Mucosa of descending colon (tissue), 3 donors: Measurements from ENCODE around the gene TRIL. TPM values are rescaled to one million over a fixed set of nuclear protein-coding genes. Genes with fewer than 3 reads are reported as not detected.

Experiments used
- ATAC-seq: fragments of 200-7000 bp; cut with Tn5 transposase; one replicate; pipeline ENCODE4 v1.9.1; 2020; ENCODE audit warnings: mild to moderate bottlenecking, moderate library complexity
- DNase-seq, 3 donors: peaks; one replicate each; pipeline ENCODE4 v3.0.0-alpha.2; 2020
- H3K36me3 ChIP-seq: fragments of 200-600 bp; one replicate; pipeline ENCODE4 v1.8.0; 2021; ENCODE audit warnings: low read depth, mild to moderate bottlenecking
- H3K4me1 ChIP-seq: fragments of 200-600 bp; one replicate; pipeline ENCODE4 v1.8.0; 2021; ENCODE audit warnings: low read depth, mild to moderate bottlenecking
- H3K4me3 ChIP-seq: fragments of 200-600 bp; one replicate; pipeline ENCODE4 v1.8.0; 2021; ENCODE audit warnings: mild to moderate bottlenecking
- H3K9me3 ChIP-seq: fragments of 200-600 bp; one replicate; pipeline ENCODE4 v1.8.0; 2021; ENCODE audit warnings: mild to moderate bottlenecking
- intact Hi-C, 2 donors: fragments of 100-400 bp; cut with DNase I in 1 of 2; cut with micrococcal nuclease in 1 of 2; formaldehyde crosslinking; loops; one replicate each; pipeline versions ENCODE4 v1.11.0 to v1.11.1; 2022; cut with DNase I, micrococcal nuclease
- total RNA-seq, 3 donors: library from RNA; stranded (reverse); fragmentation: NEBNext Ultra II Directional in 2 of 3; extraction: Animal tissue kit (Norgen Biotek cat#: 25700) in 2 of 3; gene quantifications; one replicate each; pipeline versions ENCODE4 v1.2.1 to v1.2.4, GENCODE V29; 2021 to 2023
- TF ChIP-seq, protein P1 (sequence below): fragments of 200-600 bp; IDR thresholded peaks from one replicate; pipeline ENCODE4 v1.8.0; 2022; ENCODE audit warnings: antibody characterized with exemption, mild to moderate bottlenecking
- donor health status: DM: no; HTN: no; CAD: no; lungs with moderate emphysema.
- donor health status: DM: no; HTN: no; CAD: no.
- donor health status: DM: no; HTN: yes; CAD: no.

TRIL gene
- total RNA-seq, 3 donors from 2014 or later, result 0.96 to 2.2 (median 1.5) TPM

DNA sequence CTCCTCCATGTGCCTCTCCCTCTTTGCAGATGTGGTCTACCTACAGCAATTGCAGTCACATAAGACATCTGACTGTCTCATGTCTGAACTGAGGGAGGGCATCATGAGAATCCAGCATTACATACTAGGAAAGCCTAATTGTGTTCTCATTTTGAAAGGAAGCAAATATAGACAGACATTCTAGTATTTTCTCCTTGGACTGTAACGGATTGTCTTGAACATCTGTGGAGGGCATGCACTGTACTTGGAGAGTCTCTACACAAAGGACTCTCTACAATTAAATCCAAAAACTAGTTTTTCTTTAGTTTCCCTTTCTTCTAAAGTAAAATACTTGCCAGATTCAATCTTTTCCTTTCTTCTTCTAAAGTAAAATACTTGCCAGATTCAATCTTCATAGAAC lies 34.7 kb upstream of the TRIL start:
- TF ChIP-seq, protein P1, sequence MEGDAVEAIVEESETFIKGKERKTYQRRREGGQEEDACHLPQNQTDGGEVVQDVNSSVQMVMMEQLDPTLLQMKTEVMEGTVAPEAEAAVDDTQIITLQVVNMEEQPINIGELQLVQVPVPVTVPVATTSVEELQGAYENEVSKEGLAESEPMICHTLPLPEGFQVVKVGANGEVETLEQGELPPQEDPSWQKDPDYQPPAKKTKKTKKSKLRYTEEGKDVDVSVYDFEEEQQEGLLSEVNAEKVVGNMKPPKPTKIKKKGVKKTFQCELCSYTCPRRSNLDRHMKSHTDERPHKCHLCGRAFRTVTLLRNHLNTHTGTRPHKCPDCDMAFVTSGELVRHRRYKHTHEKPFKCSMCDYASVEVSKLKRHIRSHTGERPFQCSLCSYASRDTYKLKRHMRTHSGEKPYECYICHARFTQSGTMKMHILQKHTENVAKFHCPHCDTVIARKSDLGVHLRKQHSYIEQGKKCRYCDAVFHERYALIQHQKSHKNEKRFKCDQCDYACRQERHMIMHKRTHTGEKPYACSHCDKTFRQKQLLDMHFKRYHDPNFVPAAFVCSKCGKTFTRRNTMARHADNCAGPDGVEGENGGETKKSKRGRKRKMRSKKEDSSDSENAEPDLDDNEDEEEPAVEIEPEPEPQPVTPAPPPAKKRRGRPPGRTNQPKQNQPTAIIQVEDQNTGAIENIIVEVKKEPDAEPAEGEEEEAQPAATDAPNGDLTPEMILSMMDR, result no peak
- ATAC-seq, result no peak
- no peak for DNase-seq
- H3K9me3 ChIP-seq, result no peaks in the 10 kb centered on the region
- no peak overlapping the region for H3K4me3 ChIP-seq
- no peaks in the 10 kb centered on the region for H3K36me3 ChIP-seq
- H3K4me1 ChIP-seq, result no peaks in the 10 kb centered on the region
- intact Hi-C loops, result no loop called here

DNA sequence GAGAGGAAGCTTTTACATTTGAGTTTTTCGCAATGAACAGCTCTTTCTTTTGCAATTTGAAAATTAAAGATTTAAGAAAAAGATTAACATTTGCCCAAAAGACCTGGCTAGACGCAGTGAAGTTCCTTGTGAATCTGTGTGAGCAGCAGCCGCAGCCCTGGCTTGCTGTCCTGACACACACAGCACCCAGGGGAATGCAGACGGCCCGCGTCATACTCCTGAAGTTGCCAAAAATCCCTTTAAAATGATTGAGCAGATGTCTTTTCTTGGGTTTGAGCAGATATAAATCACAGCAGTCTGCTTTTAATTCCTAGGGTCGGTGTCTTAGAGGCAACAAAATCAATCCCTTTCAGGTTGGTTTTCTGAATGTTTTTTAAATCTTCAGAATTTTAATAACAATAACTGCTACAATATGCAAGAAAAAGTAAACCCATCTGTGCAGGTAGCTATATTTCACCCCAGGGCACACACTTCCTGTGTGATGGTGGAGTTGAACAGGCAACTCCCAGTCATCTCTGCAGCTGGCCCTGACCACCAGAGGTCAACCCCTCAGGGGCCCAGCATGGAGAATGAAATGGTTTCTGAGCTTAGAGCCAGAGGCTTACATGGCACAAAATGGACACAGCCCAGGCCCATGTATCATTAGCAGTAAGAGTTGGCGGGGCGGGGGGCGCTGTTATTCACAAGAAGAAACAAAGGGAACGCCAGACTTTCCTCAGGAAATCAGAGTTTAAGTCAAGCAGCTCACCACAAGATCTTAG lies 32.2 kb upstream of the TRIL start:
- Histone ChIP-seq H3K9me3 (no peaks in the 10 kb centered on the region), H3K4me1 (peaks cover 3% of the 10 kb centered on the region), H3K36me3 (no peaks in the 10 kb centered on the region), H3K4me3 (no peak overlapping the region)
- intact Hi-C loops, result no loop called here
- no peak for DNase-seq
- TF ChIP-seq, protein P1, result no peak
- ATAC-seq, result no peak

DNA sequence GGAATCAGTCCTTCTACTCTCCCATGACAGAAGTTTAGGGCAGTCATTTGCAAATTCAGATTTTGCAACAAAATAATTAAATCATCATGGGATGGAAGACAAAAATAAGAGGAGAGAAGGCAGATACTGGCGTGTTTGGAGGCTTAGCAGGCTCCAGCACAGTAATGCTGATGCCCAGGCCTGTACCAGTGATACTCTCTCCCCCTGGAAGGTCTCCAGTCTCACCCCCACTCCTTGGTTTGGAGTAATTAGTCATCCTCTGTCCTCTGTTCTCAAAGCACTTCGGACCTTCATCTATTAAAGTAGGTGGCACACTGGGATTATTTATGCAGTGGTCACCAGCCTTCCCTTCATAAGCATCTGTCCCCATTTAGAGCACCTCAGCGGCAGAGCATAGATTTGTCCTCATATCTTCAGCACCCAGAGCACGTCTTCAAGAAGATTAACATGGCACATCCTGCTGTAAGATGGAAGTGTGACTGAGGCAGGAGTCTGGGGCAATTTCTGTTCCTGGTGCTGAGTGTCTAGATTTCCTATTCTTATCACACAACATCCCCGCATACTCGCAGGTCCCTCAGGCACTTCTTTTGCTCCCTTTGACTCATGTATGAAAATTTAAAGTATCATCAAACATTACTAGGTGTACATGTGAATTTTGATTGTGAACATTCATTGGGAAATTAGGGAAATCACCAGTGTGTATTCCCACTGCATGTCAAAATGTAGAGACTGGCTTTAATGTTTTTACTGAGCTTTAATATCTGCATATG lies 31.3 kb upstream of the TRIL start:
- no peak for ATAC-seq
- peaks cover 3% of the 10 kb centered on the region for H3K4me1 ChIP-seq
- H3K9me3 ChIP-seq, result no peaks in the 10 kb centered on the region
- intact Hi-C loops, result no loop called here
- TF ChIP-seq, protein P1, result no peak
- no peak for DNase-seq
- no peaks in the 10 kb centered on the region for H3K36me3 ChIP-seq
- no peak overlapping the region for H3K4me3 ChIP-seq

DNA sequence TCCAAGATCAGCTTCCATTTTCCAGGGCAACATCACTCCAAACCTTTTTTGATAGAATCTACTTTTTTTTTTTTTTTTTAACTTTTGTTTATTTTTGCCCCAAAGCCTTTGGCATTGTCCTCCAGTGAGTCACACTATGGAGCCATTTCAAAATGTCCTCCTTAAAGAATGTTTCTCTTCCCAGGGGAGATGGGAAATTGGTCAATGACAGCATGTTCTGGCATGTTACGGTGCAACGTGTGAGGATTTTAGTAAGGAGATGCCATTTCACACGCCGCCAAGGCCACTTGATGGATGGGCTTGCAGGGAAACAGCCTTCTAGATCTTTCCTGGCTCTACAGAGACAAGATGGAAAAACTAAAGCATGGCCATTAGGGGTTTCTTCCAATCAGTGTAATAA lies 30.7 kb upstream of the TRIL start:
- Histone ChIP-seq H3K4me1 (peaks cover 3% of the 10 kb centered on the region), H3K4me3 (no peak overlapping the region), H3K9me3 (no peaks in the 10 kb centered on the region), H3K36me3 (no peaks in the 10 kb centered on the region)
- peak in 2 of 3 donors; percentile 21 to 51 for DNase-seq
- peak; percentile 21 for ATAC-seq
- TF ChIP-seq, protein P1, result no peak
- intact Hi-C loops, result no loop called here

DNA sequence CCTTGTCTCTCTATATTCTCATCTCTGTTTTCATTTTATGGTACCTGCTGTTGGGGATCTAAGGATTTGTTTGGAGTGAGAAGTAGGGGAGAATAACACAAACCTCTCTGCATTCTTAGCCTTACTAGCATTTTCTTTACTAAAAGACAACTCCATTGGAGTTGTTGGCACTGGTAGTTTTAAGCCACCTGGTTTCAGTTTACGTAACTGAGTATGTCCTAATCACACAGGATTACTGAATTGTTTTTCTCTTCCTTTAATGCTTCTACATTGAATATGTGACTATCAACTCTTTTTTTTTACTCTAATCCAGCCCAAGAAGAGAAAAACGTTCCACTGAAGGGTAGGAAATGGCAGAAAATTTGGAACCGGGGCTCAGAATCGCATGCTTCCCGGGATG lies 30.0 kb upstream of the TRIL start:
- no peak overlapping the region for H3K4me3 ChIP-seq
- DNase-seq (no peak), ATAC-seq (no peak)
- no peaks in the 10 kb centered on the region for H3K36me3 ChIP-seq
- intact Hi-C loops, result no loop called here
- peaks cover 3% of the 10 kb centered on the region for H3K4me1 ChIP-seq
- TF ChIP-seq, protein P1, result no peak
- no peaks in the 10 kb centered on the region for H3K9me3 ChIP-seq
